ENCODE data around the gene SEMA4D.

Gene SEMA4D

DNA sequence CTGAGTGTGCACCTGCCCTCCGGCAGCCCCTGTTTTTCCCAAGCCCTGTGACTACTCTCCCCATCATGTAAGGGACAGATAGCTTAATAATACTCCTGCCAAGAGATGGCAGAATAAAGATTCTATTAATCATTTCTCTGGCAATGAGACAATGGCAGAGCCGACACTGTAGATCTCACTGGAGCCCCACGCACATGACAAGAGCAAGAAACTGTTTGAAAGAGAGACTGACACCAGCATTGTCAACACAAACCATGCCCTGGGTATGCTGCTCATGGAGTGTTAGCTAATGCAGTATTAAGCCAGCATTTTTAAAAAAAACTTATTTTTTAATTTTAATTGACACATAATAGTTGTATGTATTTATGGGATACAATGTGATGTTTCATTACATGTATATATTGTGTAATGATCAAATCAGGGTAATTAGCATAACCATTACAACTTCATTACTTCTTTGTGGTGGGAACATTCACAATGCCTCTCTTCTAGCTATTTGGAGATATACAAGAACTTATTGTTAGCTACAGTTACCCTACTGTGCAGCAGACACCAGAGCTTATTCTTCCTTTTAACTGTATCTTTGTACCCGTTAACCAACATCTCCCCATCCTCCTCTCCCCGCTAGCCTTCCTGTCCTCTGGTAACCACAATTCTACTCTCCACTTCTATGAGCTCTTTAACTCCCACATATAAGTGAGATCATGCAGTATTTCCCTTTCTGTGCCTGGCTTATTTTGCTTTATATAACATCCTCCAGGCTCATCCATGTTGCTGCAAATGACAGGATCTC lies 31.5 kb upstream of the SEMA4D start:
- no peak for DNase-seq (ENCODE audit: low read depth in 2 of 2)

DNA sequence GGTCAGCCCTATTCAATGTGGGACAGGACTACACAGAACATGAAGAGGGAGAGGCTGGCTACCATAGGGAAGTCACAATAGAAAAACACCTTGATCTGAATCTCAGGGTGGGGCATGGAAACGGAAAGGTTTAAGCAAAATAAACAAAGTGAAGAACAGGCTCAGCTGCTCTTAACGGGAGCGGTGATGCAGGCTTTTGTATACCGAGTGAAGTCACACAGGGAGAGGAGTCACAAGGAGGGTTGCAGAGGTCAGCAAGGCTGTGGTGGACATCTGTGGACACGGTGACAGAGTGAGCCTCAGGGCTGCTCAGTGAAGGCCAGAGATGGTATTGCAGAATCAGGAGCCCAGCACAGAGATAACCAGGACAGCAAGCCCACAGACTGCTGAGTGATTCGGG lies 30.6 kb upstream of the SEMA4D start:
- DNase-seq (ENCODE audit: low read depth in 2 of 2) = no peak

DNA sequence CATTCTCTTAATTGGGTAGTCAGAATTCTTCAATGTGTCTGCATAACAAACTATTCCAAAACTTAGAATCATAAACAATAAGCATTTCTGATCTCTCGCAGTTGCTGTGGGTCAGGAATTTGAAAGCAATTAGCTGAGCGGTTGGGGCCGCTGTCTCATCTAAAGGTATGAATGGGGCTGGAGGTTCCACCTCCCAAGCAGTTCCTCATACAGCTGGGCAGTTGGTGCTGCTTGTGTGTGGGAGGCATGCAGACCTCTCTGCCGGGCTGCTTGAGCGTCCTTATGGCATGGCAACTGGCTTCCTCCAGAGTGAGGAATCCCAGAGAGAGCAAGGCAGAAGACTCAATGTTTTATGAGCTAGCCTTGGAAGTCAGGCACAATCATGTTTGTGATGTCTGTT lies 30.2 kb upstream of the SEMA4D start:
- DNase-seq (ENCODE audit: low read depth in 2 of 2) = no peak

DNA sequence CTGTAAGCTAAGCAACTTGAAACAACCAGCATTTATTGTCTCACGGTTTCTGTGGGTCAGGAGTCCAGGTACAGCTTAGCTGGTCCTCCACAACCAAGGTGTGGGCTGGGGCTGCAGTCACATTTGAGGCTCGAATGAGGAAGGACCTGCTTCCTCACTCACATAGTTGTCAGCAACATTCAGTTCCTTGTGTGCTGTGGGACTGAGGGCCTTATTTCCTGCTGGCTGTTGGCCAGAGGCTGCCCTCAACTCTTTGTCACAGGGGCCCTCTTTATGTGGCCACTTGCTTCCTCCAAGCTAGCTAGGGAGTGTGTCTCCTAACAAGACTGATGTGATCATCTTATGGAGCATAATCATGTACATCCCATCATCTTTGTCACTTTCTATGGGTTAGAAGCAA lies 29.2 kb upstream of the SEMA4D start:
- DNase-seq (ENCODE audit: low read depth in 2 of 2) = no peak

DNA sequence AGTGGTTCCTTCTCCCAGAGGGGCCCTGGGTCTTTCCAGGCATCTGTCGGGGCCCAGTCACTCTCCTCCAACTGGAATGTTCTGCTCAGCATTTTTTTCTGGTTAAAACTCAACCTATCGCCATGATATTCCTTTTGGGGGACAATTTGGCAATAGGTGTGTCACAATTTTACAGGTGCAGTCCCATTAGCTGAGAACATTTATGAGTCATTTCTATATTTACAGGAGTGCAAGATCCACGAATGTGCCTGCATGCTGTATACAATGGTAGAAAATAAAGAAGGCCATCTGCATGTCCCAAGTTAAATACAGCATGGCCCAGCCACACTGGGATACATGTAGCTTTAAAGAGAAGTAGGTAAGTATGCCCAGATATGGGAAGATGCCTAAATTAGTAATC lies 28.8 kb upstream of the SEMA4D start:
- DNase-seq (ENCODE audit: low read depth in 2 of 2) = no peak

DNA sequence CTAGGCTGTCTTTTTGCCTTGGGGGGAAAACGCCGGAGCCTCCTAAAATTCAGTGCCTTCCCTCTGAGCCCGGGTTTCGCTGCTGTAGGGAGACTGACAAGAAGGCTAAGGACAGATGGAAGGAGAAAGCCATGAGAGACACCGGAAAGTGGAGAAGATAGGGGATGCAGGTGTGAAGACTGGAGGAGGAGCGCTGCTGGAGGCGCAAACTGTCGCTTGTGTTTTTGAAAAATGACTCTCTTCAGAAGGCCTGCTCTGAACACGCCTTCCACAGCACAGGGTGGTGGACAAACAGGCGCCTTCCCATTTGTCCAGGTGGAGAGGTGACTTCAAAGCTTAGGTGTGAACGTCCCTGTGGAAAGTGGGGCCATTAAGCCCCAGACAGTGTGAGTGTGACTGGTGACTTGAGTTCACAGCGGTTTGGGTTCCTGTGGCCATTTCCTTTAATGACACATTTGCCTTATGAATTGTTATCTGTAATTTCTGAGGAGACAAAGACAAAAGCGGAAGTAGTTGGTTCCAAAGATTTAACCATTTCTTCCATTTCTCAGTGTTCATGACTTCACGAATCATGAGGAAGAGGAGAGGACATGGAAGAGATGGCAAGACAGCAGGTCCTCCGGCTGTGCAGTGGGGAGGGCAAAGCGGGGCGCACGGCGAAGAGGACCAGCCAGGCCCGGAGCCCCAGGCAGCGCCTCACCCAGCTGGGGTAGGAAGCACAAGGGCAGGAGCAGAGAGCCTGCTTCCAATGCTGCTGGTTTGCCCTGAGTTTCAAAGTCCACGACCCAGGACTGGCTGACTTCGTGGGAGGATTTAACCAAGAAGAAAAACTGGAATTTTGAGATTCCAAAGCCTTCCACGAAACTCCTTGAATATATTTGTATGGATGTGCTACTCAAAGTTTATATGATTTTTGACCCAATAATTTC lies 27.8 kb upstream of the SEMA4D start:
- DNase-seq (ENCODE audit: low read depth in 2 of 2) = no peak

DNA sequence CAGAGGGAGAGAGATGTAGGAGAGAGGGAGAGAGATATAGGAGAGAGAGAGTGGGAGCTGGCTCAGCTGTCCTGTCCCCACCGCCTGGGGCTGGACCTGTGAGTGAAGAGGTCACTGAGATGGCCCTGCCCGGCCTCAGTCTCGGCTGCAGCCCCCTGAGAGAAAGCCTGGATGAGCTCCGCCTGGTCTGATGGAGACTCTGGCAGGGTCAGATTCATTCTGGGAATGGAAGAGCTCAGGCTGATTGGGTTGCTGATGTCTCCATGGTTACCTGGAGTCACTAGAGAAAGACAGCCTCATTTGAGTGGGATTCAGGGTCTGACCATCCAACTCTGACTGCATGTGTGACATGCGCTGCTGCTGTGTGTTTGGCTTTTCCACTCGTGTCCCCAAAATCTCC lies 27.1 kb upstream of the SEMA4D start:
- DNase-seq (ENCODE audit: low read depth in 2 of 2) = no peak

DNA sequence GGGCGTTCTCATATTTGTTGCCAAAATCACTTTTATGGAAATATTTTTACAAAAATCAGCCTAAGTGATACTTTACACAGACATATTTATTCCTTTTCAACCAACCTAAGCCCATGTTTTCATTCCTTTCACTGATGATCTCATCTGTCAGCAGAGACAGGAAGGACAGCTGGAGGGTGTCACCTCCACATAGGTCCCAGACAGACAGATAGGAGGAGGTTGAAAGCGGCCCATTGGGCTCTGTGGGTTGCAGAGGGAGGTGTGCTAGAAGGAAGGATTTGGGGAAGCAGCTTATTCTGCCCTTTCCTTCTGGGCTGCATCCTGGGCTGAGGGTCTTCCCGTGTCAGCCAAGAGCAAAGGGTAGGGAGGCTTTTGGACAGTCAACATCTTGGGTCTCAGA lies 26.0 kb upstream of the SEMA4D start:
- peak in 1 of 2 donors; percentile 25 for DNase-seq (ENCODE audit: low read depth in 2 of 2)

DNA sequence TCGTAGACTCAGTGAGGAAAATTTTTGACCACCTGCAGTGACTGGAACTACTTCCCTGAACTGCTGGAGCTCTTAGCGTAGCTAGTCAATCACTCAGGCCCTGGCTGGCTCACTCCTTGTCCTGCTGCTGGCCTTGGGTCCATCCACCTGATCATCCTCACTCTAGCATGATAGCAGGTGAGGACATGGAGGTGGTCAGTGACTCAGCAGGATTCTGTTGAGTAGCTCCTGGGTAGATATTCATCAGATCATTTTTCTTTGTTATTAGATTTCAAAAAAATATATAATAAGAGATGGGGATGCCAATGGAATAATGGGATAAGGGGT lies 25.0 kb upstream of the SEMA4D start:
- no peak for DNase-seq (ENCODE audit: low read depth in 2 of 2)

DNA sequence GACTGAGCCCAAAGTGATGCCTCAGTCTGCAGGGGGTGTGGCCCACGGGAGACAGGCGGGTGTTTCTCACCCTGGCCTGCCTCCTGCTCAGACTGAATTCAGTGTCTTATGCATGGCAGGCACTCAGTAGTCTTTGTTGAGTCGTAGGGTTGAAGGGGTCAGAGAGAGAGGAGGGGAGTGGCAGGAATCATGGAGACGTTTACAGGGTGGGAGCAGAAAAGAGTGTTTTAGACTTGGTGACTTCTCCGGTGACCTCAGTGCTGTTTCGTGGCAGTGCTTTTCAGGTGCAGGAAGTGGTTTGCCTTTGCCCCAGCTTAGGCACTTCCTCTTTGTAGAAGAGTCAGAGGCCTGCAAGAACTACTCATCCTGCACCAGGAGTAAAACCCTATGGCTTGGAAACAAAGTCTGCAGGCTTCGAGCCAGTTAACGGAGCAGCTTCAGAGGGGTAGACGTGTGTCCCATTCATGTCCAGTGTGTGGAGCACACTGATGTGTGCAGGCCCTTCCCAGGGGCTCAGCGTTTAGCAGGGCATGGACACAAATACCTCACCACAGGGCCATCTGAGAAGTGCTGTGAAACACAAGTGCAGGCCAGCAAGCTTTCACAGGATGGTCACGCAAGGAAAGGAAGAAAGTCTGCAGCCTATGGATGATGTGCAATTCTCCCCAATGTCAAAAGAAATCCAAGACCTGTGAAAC lies 24.5 kb upstream of the SEMA4D start:
- DNase-seq (ENCODE audit: low read depth in 2 of 2) = peak; percentile 42 to 62

DNA sequence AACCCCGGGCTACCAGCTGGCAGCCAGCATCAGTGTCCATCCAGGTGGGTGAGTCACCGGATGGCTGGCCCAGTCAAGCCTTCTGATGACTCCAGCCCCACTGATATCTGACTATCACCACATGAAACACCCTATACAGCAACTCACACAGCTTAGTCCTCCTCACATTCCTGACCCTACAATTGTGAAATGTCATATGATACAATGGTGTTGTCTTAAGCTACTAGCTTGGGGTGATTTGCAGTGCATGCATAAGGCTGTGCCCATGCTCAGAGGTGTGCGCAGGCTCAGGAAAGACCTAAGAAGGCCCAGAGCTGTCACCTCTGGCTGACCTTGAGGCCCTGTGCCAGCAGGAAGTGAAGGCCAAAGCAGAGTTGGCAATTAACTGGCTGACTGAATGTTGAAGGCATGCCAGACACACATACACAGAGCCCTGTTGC lies 21.5 kb upstream of the SEMA4D start:
- no peak for DNase-seq (ENCODE audit: low read depth in 2 of 2)

DNA sequence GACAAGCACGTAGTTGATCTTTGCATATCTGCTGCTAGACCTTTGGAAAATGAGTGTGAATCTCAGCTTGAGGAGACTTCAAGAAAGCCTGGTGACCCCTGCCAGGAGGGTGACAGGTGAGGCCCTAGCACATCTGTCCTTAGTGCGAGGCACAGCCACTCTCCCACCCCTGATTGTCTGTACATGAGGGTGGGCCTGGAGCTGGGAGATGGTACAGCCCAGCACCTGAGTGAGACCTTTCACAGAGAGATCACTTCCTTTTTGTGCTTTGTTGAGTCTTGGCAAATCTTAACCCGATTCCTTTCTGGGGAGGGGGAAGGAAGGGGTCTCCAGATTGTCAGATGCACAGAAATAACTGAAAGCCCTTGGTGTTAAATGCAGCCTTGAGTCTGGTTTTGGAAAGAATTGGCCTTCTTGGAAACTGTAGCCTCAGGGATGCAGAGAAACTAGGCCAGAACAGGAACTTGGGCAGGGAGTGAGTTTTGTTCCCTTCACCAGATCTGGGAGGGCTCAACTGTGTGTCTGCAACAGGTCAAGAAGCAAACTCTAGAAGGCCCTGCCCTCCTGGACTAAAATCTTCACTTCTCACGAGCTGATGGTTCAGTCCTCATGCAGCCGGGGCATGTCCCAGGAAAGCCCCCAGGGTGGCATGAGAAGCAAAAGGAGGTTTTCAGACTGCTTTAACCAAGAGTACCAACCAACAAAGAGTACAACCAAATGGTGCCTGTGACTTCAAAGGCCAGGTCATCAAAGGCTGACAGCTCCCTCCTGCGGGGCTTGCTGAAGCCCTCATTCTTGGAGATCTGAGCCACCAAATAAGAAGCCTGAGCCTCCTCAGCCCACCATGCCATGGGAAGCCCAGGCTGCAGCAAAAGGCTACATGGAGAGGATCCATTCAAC lies 20.8 kb upstream of the SEMA4D start:
- no peak for DNase-seq (ENCODE audit: low read depth in 2 of 2)

DNA sequence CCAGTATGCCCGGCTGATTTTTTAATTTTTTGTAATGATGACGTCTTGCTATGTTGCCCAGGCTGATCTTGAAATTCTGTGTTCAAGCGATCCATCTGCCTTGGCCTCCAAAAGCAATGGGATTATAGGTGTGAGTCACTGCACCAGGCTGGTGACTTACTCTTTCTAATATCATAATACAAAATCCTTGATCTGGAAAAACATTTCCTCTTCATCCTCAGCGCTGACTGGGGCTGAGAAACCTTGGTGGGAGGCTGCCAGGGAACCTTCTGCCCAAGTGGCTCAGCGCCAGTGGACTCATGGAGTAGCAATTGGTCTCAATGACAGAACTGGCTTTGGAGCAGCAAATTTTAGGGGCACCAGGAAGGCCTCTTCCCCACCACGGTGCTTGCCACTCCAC lies 17.5 kb upstream of the SEMA4D start:
- no peak for DNase-seq (ENCODE audit: low read depth in 2 of 2)

DNA sequence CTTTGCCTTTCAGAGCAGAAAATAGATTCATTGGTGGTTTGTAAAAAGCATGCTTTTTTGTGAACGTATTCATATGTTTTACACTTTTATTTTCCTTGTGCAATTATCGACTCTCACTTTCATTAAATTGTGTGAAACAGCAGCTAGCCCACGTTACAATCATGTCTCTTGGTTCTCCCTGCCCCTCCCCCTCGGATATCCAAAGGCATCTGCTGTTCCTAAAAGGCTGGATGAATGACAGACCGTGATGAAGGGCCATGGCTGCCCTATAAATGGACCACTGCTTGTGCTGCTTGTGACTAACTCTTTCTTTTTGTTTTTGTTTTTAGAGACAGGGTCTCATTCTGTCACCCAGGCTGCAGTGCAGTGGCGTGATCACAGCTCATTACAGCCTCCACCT lies 17.0 kb upstream of the SEMA4D start:
- DNase-seq (ENCODE audit: low read depth in 2 of 2) = no peak

DNA sequence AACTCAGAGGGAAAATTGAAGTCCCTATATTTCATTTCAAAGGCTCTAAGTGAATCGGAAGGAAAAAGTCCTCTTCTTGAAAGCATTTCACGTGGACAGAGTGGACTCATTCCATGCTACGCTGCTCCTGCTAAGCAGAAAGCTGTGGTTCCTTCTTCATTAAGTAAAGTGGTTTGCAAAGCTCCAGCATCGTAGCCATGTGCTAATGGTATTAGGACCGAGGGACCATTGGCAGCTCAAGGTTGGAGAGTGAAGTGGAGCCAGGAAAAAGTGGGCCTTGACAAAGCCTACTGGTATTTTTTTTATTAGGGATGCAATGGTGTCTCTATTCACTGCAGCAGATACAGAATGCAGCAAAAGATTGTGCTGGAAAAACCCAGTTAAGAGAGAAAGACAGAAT lies 16.4 kb upstream of the SEMA4D start:
- no peak for DNase-seq (ENCODE audit: low read depth in 2 of 2)

DNA sequence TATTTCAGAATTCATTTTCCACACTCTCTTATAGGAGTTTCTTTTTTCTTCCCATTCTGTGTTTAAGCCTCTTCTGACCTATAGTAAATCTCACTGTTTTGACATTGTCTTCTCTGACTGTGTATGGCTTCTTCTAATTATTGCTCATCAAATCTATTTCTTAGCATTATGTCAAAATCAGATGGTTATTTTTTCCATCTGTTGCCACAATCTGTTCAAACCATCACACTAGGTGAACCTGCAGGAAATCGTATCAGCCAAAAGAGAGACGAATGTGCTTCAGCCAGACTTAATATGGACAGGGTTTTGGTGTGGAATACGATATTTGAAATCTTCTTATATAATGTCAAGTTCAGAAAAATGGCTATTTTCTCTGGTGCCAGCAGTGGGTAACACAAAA lies 15.9 kb upstream of the SEMA4D start:
- no peak for DNase-seq (ENCODE audit: low read depth in 2 of 2)

DNA sequence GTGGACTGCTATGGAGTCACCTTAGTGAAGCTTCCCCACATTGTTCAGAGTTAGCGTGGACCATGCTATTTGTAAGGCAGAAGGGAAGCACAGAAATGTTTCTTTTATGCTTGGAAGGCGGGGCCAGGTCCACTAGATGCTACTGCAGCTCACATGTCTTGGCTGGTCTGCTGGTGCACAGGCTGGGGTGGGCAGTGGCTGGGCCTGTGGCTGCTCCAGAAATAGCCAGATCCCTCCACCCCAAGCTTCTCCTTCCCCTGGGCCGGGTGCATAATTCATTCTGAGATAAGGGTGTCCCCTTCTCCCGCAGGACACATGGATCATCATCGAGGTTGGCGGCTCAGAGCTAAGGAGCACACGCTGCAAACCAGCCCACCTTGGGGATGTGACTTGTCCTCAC lies 14.5 kb upstream of the SEMA4D start:
- no peak for DNase-seq (ENCODE audit: low read depth in 2 of 2)

DNA sequence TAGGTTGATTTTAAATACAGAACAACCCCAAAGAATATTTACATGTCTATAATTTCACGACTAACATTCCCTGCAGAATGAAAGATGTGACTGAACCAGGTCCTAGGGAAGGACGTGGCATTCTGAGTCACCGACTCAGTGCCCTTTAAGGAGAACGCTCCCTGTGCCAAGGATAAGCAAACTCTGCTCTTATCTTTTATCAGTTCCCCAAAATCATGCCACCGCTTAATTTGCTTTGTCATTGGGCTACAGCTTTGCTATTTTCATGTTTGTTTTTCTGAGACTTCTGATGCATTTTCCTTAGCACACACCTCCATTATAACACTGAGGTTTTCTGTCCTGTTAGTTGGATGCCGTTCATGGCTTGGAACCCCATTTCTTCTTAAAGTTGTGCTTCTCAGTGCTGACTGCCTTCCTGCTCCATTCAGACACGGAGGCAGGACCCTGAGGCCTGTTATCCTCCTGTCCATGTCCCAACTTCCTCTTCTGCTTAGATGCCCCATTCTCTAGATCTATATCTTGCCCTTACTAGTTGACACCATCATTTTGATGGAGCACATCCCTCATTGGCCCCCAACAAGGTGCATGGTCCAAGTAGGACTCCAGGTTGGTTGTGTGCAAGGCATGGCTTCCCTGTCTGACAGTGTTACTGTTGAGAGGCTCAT lies 11.2 kb upstream of the SEMA4D start:
- DNase-seq (ENCODE audit: low read depth in 2 of 2) = no peak

DNA sequence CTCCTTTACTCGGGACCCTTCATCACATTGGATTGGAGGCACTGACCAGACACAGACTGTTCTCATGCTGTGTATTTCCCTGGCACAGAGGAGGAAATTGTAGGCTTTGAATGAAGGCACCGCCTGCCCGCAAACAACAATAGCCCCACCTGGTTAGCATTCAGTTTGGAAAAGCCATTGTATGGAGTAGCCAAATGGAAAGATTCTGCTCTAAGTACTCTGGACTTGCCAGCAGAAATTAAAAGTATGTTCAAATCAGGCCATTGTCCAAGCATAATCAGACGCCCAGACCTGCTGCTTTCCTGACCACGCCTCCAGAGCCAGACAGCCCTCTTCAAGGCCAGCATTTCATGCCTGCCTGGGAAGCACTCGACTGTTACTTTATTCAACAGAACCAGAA lies 8.0 kb upstream of the SEMA4D start:
- DNase-seq (ENCODE audit: low read depth in 2 of 2) = no peak

DNA sequence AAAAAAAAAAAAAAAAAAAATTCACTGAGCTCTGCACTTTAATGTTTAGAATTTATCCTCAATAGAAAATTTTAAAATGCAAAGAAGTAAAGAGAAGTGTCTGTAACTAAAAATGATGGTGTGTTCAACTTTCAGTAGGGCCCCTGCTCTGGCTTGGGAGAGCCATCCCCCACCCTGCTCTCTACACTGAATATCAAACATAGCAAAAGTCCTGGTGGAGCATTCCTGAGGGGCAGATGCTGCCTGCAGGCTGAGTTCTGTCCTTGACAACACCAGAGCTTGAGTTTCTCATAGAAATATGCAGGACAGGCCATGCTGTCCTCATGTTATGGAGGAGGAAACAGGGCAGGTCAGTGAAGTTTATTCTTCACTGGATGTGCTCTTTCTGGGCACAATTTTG lies 7.1 kb upstream of the SEMA4D start:
- no peak for DNase-seq (ENCODE audit: low read depth in 2 of 2)

DNA sequence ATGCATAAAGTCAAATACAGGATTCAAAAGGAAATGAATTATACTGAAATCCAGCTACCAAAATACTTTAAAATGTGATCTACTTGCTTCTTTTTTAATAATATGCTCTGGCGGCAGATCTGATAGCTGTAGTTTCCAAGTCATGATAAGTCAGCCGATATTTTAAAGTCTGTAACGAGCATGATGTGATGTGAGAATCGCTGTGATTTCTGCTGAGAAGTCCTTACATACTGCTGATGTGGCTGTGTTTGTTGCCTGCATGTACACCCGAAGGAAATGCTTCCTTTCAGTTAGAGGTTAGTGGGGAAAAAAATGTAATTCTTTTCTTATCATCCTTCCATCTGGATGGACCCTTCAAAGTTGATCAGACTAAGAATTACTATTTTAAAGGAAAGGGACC lies 4.8 kb upstream of the SEMA4D start:
- DNase-seq (ENCODE audit: low read depth in 2 of 2) = no peak

Data from activated CD8-positive, alpha-beta memory T cell treated with anti-CD3 and anti-CD28 coated beads for 4 hours (primary cell).